NB4 (cell line): Measurements from ENCODE around the gene THADA.

Source experiments
- MYC ChIP-seq: IDR thresholded peaks from 2 replicates; pipeline ENCODE4 v1.6.1; 2011; ENCODE audit warnings: low read depth, low read length
- POLR2A ChIP-seq: IDR thresholded peaks from 2 replicates; pipeline ENCODE4 v1.6.1; 2011; ENCODE audit warnings: mild to moderate bottlenecking; ENCODE audit not compliant: insufficient read length; ENCODE audit errors: extremely low read depth
- TF ChIP-seq, protein P1 (sequence below): IDR thresholded peaks from one replicate; pipeline ENCODE4 v1.5.1; 2012; ENCODE audit warnings: low read depth, low read length
- TF ChIP-seq, protein P2 (sequence below): IDR thresholded peaks from 2 replicates; pipeline ENCODE4 v1.6.1; 2011; ENCODE audit warnings: low read depth, low read length

DNA sequence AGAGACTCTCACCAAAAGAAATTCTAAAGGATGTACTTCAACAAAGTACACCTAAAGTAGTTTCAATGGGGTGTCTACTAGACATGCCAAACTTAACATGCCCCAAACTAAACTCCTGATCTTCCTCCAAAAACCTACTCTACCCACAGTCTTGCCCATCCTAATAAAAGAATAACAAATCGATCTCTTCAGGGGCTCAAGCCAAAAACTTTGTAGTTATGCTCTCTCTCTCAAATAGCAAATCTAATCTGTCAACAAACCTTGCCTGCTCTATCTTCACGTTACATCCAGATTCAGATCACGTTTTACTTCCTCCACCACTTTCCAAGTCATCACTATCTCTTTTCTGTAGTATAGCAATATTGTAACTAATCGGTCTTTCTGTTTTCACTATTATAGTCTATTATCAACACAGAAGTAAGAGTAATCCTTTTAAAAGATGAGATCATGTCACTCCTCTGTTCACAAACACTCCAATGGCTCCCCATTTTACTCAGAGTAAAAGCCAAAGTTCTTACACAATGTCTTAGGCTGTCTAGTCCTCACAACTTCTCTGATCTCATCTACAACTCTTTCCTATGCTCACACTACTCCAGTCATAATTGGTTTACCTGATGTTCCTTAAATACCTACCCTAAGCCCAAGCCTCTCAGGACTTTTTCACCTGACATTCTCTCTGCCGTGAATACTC is 79.9 kb downstream of the THADA start:
- TF ChIP-seq POLR2A (no peak), MYC (no peak)
- TF ChIP-seq, protein P1, sequence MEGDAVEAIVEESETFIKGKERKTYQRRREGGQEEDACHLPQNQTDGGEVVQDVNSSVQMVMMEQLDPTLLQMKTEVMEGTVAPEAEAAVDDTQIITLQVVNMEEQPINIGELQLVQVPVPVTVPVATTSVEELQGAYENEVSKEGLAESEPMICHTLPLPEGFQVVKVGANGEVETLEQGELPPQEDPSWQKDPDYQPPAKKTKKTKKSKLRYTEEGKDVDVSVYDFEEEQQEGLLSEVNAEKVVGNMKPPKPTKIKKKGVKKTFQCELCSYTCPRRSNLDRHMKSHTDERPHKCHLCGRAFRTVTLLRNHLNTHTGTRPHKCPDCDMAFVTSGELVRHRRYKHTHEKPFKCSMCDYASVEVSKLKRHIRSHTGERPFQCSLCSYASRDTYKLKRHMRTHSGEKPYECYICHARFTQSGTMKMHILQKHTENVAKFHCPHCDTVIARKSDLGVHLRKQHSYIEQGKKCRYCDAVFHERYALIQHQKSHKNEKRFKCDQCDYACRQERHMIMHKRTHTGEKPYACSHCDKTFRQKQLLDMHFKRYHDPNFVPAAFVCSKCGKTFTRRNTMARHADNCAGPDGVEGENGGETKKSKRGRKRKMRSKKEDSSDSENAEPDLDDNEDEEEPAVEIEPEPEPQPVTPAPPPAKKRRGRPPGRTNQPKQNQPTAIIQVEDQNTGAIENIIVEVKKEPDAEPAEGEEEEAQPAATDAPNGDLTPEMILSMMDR, result no peak
- TF ChIP-seq, protein P2, sequence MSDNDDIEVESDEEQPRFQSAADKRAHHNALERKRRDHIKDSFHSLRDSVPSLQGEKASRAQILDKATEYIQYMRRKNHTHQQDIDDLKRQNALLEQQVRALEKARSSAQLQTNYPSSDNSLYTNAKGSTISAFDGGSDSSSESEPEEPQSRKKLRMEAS, result no peak
